DOHH2 (cell line): ENCODE data around the gene ACD.

Experiments used
- EZH2phosphoT487 ChIP-seq: fragments of 200-600 bp; sonication (generic); IDR thresholded peaks from 2 replicates; pipeline ENCODE4 v1.6.1; 2017; ENCODE audit warnings: borderline replicate concordance, mild to moderate bottlenecking, antibody characterized with exemption, low read length, moderate library complexity, mixed read lengths
- TF ChIP-seq, protein P1 (sequence below): fragments of 200-600 bp; sonication (generic); IDR thresholded peaks from one replicate; pipeline ENCODE4 v1.5.1; 2014; ENCODE audit warnings: antibody characterized with exemption, mild to moderate bottlenecking, low read depth, low read length; ENCODE audit not compliant: poor library complexity, severe bottlenecking

- TF ChIP-seq, protein P1, sequence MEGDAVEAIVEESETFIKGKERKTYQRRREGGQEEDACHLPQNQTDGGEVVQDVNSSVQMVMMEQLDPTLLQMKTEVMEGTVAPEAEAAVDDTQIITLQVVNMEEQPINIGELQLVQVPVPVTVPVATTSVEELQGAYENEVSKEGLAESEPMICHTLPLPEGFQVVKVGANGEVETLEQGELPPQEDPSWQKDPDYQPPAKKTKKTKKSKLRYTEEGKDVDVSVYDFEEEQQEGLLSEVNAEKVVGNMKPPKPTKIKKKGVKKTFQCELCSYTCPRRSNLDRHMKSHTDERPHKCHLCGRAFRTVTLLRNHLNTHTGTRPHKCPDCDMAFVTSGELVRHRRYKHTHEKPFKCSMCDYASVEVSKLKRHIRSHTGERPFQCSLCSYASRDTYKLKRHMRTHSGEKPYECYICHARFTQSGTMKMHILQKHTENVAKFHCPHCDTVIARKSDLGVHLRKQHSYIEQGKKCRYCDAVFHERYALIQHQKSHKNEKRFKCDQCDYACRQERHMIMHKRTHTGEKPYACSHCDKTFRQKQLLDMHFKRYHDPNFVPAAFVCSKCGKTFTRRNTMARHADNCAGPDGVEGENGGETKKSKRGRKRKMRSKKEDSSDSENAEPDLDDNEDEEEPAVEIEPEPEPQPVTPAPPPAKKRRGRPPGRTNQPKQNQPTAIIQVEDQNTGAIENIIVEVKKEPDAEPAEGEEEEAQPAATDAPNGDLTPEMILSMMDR = no peak
- no peak for TF ChIP-seq EZH2phosphoT487
Measured at GRCh38 chr16:67644038-67644437, 16.0 kb downstream of the ACD start.
